ENCODE data around the gene OR1J1.

Gene OR1J1

DNA sequence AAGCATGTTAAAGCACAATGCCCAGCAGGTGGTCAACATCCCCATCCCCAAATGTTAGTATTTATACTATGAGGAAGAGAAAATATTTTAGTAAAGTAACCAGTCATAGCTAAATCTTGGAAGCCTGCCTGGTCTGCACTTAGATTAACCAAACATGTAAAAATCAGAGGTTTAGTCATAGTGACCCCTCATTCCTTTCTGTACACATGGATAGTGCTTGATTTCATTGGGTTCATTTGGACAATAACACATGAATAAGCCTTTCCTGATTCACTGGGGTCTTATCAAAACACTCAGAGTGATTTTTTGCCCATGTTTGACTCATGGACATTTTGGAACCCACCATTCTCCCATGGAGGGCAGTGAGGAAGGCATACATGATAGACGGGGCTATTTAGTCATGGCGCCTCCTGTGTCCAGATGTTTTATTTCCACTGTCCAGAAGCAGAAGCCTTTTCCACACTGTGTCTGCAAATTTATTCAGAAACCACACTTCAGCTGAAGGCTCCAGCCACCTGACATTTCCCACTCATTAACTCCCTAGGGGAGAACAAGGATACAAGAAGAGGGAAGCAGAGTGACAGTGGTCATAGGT lies 32.5 kb downstream of the OR1J1 start:
- no peak for DNase-seq (ENCODE audit: low read depth in 2 of 2)

DNA sequence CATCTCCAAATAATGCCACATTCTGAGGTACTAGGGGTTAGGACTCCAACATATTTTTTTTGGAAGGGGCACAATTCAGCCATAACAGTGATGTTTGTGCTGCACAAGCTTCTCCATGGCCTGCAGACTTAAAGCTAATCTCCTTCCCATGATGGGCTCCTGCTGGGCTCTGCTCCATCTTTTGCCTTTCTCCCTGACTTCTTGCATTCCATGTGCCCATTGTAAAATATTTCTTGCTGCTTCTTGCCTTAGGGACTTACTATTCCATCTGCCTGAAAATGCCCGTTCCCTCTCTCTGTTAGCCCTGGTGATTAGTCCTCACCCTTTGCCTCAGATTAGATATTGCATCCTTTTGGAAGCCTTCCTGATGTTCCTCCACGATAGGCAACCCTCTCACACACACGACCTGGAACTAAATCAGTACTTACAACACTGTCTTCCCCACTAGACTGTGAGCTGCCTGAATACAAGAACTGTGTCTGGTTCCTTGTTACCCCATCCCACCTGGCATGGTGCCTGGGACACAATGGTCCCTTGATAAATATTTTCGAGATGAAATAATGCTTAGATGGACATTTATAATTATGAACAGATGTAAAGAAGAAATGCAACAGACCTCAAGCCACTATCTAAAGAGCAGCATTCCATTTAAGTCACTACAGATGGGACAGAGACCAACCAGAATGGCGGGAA lies 33.5 kb downstream of the OR1J1 start:
- no peak for DNase-seq (ENCODE audit: low read depth in 2 of 2)

DNA sequence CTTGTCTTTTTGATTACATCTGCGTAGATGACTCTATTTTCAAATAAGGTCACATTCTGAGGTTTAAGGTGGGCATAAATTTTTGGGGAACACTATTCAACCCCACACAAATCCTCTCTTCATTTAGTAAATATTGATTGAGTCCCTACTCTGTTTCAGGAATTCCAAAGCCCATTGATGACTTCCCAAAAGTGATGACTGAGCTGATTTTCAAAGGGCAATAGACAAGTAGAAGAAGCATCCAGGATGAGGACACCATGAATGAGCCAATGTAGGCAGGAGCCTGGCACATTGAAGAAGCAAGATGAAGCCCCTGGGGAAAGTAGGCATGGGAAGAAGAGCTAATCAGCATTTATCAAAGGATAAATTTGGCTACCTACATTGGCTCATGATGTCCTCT lies 35.2 kb downstream of the OR1J1 start:
- DNase-seq (ENCODE audit: low read depth in 2 of 2), result no peak
